ENCODE results near the gene TPX2.

DNA sequence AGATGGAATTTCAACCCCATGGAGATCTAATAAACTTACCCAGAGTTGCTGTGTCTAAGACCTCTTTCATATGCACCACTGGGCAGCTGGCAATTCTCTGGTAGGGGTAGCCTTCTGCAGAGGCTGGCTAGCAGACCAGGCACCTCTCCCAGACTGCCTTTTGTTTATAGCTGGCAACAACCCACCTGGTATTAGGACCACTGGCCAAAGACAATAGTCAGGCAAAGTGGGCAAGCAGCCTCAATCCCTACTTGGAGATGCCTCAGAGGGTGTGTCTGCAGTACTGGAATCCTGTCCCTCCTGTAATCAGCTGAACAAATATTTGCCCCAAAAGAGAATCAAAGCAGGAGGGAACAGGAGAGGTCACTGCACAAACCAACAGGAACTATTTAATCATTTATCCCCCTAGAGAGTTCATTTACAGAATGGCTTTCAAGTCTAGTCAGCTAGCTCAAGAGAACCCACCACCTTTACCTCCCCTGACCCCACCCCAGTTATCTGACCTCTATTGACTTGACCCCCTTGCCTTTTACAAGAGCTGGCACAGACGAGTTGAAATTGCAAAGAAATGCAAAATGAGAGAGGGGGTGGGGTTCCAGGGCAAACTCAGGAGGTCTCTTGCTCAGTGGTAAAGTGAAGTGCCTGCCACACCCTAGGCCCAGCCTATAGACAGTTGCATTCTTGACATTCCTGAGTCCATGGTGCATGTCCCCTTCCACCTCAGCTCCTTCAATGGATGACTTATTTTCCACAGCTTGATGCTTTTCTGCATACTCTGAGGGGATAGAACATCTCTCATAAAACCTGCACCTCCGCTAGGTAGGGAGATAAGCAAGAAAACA is 19.2 kb upstream of the TPX2 start:
- TF ChIP-seq RFX5 (IDR thresholded peaks at IDR 0.05), result no peak
- TF ChIP-seq ZFP36 (IDR thresholded peaks at IDR 0.05; ENCODE audit: borderline replicate concordance, partially characterized antibody), result no peak
- TF ChIP-seq, protein P1, sequence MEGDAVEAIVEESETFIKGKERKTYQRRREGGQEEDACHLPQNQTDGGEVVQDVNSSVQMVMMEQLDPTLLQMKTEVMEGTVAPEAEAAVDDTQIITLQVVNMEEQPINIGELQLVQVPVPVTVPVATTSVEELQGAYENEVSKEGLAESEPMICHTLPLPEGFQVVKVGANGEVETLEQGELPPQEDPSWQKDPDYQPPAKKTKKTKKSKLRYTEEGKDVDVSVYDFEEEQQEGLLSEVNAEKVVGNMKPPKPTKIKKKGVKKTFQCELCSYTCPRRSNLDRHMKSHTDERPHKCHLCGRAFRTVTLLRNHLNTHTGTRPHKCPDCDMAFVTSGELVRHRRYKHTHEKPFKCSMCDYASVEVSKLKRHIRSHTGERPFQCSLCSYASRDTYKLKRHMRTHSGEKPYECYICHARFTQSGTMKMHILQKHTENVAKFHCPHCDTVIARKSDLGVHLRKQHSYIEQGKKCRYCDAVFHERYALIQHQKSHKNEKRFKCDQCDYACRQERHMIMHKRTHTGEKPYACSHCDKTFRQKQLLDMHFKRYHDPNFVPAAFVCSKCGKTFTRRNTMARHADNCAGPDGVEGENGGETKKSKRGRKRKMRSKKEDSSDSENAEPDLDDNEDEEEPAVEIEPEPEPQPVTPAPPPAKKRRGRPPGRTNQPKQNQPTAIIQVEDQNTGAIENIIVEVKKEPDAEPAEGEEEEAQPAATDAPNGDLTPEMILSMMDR (IDR thresholded peaks at IDR 0.05), result no peak
- no peak for TF ChIP-seq CHD4 (IDR thresholded peaks at IDR 0.05; ENCODE audit: borderline replicate concordance)
- TF ChIP-seq, protein P2, sequence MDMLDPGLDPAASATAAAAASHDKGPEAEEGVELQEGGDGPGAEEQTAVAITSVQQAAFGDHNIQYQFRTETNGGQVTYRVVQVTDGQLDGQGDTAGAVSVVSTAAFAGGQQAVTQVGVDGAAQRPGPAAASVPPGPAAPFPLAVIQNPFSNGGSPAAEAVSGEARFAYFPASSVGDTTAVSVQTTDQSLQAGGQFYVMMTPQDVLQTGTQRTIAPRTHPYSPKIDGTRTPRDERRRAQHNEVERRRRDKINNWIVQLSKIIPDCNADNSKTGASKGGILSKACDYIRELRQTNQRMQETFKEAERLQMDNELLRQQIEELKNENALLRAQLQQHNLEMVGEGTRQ (IDR thresholded peaks at IDR 0.05), result no peak
- no peak for TF ChIP-seq RNF2 (IDR thresholded peaks at IDR 0.05; ENCODE audit: borderline replicate concordance, low read depth)
- no peak for TF ChIP-seq CBX8 (IDR thresholded peaks at IDR 0.05)
- TF ChIP-seq NPAS2 (CRISPR knock-in tag; IDR thresholded peaks at IDR 0.05; ENCODE audit: borderline replicate concordance), result no peak
- no peak for TF ChIP-seq MYC (IDR thresholded peaks at IDR 0.05; ENCODE audit: borderline replicate concordance, low read length)
- TF ChIP-seq KDM5A (IDR thresholded peaks at IDR 0.05), result no peak
- TF ChIP-seq POLR2A (IDR thresholded peaks at IDR 0.05; ENCODE audit: low read length), result no peak
